Epithelial cell of prostate (primary cell): ENCODE data around the gene RBBP8NL.

ENCODE experiments used
- DNase-seq: peaks from one replicate; pipeline ENCODE4 v3.0.0-alpha.2; 2011; ENCODE audit warnings: low read depth, low spot score
- H3K27ac ChIP-seq: fragments of 450-650 bp; 2 replicates; pipeline ENCODE4 v1.5.1; 2017; ENCODE audit warnings: mild to moderate bottlenecking

RBBP8NL gene

GRCh38 chr20:62427172-62428001 is at the start of gene RBBP8NL:
RBBP8NL (minus strand) TSS chr20:62427539; CDS start chr20:62419647, 7,892 bp downstream.
- peak; percentile 82 for DNase-seq
- peak within 1 kb of the TSS; percentile 38 for H3K27ac ChIP-seq

- DNase-seq: no peak
- no peak overlapping the region for H3K27ac ChIP-seq
Observed at GRCh38 chr20:62476056-62476838, 48.9 kb upstream of the RBBP8NL start.

GRCh38 chr20:62475772-62476055 is 48.4 kb upstream of the RBBP8NL start, which contains the start of gene GATA5:
GATA5 (minus strand) TSS chr20:62475995; CDS start chr20:62475521, 474 bp downstream.
- DNase-seq: no peak
- no peak within 1 kb of the TSS for H3K27ac ChIP-seq

GRCh38 chr20:62475027-62475771 is 47.9 kb upstream of the RBBP8NL start:
- no peak for DNase-seq
- H3K27ac ChIP-seq: no peak overlapping the region

- no peak for DNase-seq
- H3K27ac ChIP-seq: no peak overlapping the region
Observed at GRCh38 chr20:62474604-62475026, 47.3 kb upstream of the RBBP8NL start.

- H3K27ac ChIP-seq: no peak overlapping the region
- no peak for DNase-seq
Observed at GRCh38 chr20:62473717-62474603, 46.6 kb upstream of the RBBP8NL start.

- no peak for DNase-seq
- H3K27ac ChIP-seq: no peak overlapping the region
Observed at GRCh38 chr20:62472941-62473585, 45.7 kb upstream of the RBBP8NL start.

- no peak for DNase-seq
- no peak overlapping the region for H3K27ac ChIP-seq
Observed at GRCh38 chr20:62472138-62472940, 45.0 kb upstream of the RBBP8NL start.

- no peak for DNase-seq
- no peak overlapping the region for H3K27ac ChIP-seq
Observed at GRCh38 chr20:62470459-62470858, 43.1 kb upstream of the RBBP8NL start.

- H3K27ac ChIP-seq: no peak overlapping the region
- DNase-seq: no peak
Observed at GRCh38 chr20:62470001-62470400, 42.7 kb upstream of the RBBP8NL start.

- no peak overlapping the region for H3K27ac ChIP-seq
- no peak for DNase-seq
Observed at GRCh38 chr20:62469352-62469751, 42.0 kb upstream of the RBBP8NL start.

- DNase-seq: no peak
- H3K27ac ChIP-seq: no peak overlapping the region
Observed at GRCh38 chr20:62466806-62467537, 39.6 kb upstream of the RBBP8NL start.

- no peak overlapping the region for H3K27ac ChIP-seq
Observed at GRCh38 chr20:62466072-62466760, 38.9 kb upstream of the RBBP8NL start.

GRCh38 chr20:62464990-62465389 is 37.7 kb upstream of the RBBP8NL start:
- no peak for DNase-seq
- no peak overlapping the region for H3K27ac ChIP-seq

More at GRCh38 chr20:62466072-62466760, 38.9 kb upstream of the RBBP8NL start:
- no peak for DNase-seq

- DNase-seq: no peak
- no peak overlapping the region for H3K27ac ChIP-seq
Observed at GRCh38 chr20:62464425-62464770, 37.1 kb upstream of the RBBP8NL start.

- no peak overlapping the region for H3K27ac ChIP-seq
- DNase-seq: no peak
Observed at GRCh38 chr20:62463651-62464424, 36.5 kb upstream of the RBBP8NL start.
